ENCODE data around the gene GAS5. TPM values are rescaled to one million over a fixed set of nuclear protein-coding genes. Genes with fewer than 3 reads are reported as not detected.
A peak's percentile ranks its signal among the peaks of the same experiment; 100 is the strongest.

The GAS5 gene
- total RNA-seq, 1 experiment from 2014 or later = 698 TPM

GRCh38 chr1:173827611-173828010 is 40.2 kb downstream of the GAS5 start:
- DNase-seq (ENCODE audit: low read depth) = no peak

- DNase-seq (ENCODE audit: low read depth) = peak; percentile 97
Observed at GRCh38 chr1:173824315-173825081, 43.3 kb downstream of the GAS5 start, which contains the start of the genes CENPL and DARS2. CENPL (minus strand) TSS chr1:173824883; CDS start chr1:173811299, 13,584 bp downstream. DARS2 (plus strand) TSS chr1:173824673; CDS start chr1:173825230, 557 bp downstream.

GRCh38 chr1:173823781-173824314 is 43.9 kb downstream of the GAS5 start:
- DNase-seq (ENCODE audit: low read depth) = no peak

GRCh38 chr1:173821680-173822079 is 46.1 kb downstream of the GAS5 start:
- no peak for DNase-seq (ENCODE audit: low read depth)

- no peak for DNase-seq (ENCODE audit: low read depth)
Observed at GRCh38 chr1:173818459-173818858, 49.3 kb downstream of the GAS5 start.

Other genes starting within 250 kb of the GAS5 start
- gene TEX50, start 232.7 kb downstream of the GAS5 start, total RNA-seq (2014; rRNA removed; shearing (Covaris generic)) = not detected in 2 replicates
- gene ANKRD45, start 198.1 kb downstream of the GAS5 start, total RNA-seq (2014; rRNA removed; shearing (Covaris generic)) = 0.23 and 1.2 TPM in 2 replicates
- gene KLHL20, start 153.0 kb downstream of the GAS5 start, total RNA-seq (2014; rRNA removed; shearing (Covaris generic)) = 10.5 and 14.3 TPM in 2 replicates
- gene DARS2, start 43.3 kb downstream of the GAS5 start, total RNA-seq (2014; rRNA removed; shearing (Covaris generic)) = 37.9 and 42.2 TPM in 2 replicates
- 40.6 and 50.7 TPM in 2 replicates for gene CENPL, start 43.1 kb downstream of the GAS5 start, total RNA-seq (2014; rRNA removed; shearing (Covaris generic))
- 3.2 and 3.5 TPM in 2 replicates for gene ZBTB37, start 391 bp upstream of the GAS5 start, total RNA-seq (2014; rRNA removed; shearing (Covaris generic))
- not detected in 2 replicates for gene SERPINC1, start 49.3 kb upstream of the GAS5 start, total RNA-seq (2014; rRNA removed; shearing (Covaris generic))
- 9.2 and 11.5 TPM in 2 replicates for gene RC3H1, start 154.4 kb upstream of the GAS5 start, total RNA-seq (2014; rRNA removed; shearing (Covaris generic))

All from Daoy (cell line).